HepG2 (cell line): ENCODE measurements around the gene COX7A1. TPM values are rescaled to one million over a fixed set of nuclear protein-coding genes. Genes with fewer than 3 reads are reported as not detected.

Source experiments
- CCDC6 ChIP-seq: sonication (generic); formaldehyde crosslinking; IDR thresholded peaks from 2 replicates; pipeline ENCODE4 v1.8.1; 2022; ENCODE audit warnings: mild to moderate bottlenecking, missing genetic modification reagents, moderate library complexity
- E2F1 ChIP-seq: sonication (generic); formaldehyde crosslinking; IDR thresholded peaks from 2 replicates; pipeline ENCODE4 v1.5.0; 2020; ENCODE audit warnings: missing genetic modification reagents
- ELF1 ChIP-seq: sonication (generic); formaldehyde crosslinking; IDR thresholded peaks from 2 replicates; pipeline ENCODE4 v1.4.0; 2020; ENCODE audit warnings: missing genetic modification reagents
- FOXJ3 ChIP-seq: sonication (generic); formaldehyde crosslinking; IDR thresholded peaks from 2 replicates; pipeline ENCODE4 v1.4.0; 2020; ENCODE audit warnings: missing genetic modification reagents, mild to moderate bottlenecking, borderline replicate concordance
- JDP2 ChIP-seq: sonication (generic); formaldehyde crosslinking; IDR thresholded peaks from 2 replicates; pipeline ENCODE4 v1.8.1; 2022; ENCODE audit warnings: missing genetic modification reagents, borderline replicate concordance
- KMT2A ChIP-seq: sonication (generic); formaldehyde crosslinking; IDR thresholded peaks from 2 replicates; pipeline ENCODE4 v1.4.0; 2020; ENCODE audit warnings: missing genetic modification reagents
- MED8 ChIP-seq: sonication (generic); formaldehyde crosslinking; IDR thresholded peaks from 2 replicates; pipeline ENCODE4 v1.8.1; 2023; ENCODE audit warnings: mild to moderate bottlenecking, missing genetic modification reagents; ENCODE audit not compliant: insufficient replicate concordance
- NR1H2 ChIP-seq: sonication (generic); formaldehyde crosslinking; IDR thresholded peaks from 2 replicates; pipeline ENCODE4 v1.8.1; 2022; ENCODE audit warnings: low read depth, missing genetic modification reagents, borderline replicate concordance
- RARA ChIP-seq: IDR thresholded peaks from 2 replicates; pipeline ENCODE4 v1.6.1; 2016; ENCODE audit warnings: missing genetic modification reagents, missing compliant biosample characterization
- RARG ChIP-seq: sonication (generic); formaldehyde crosslinking; IDR thresholded peaks from 2 replicates; pipeline ENCODE4 v1.4.0; 2020; ENCODE audit warnings: low read depth, mild to moderate bottlenecking, missing genetic modification reagents
- RBM39 ChIP-seq: fragments of 200-400 bp; formaldehyde crosslinking; IDR thresholded peaks from one replicate; pipeline ENCODE4 v1.6.1; 2018; ENCODE audit warnings: antibody characterized with exemption, mild to moderate bottlenecking, low read depth, low read length; ENCODE audit not compliant: poor library complexity, severe bottlenecking
- SIX1 ChIP-seq: sonication (generic); formaldehyde crosslinking; IDR thresholded peaks from 2 replicates; pipeline ENCODE4 v1.4.0; 2020; ENCODE audit warnings: missing genetic modification reagents, borderline replicate concordance
- TRIM24 ChIP-seq: sonication (generic); formaldehyde crosslinking; IDR thresholded peaks from 2 replicates; pipeline ENCODE4 v1.8.0; 2022; ENCODE audit warnings: mild to moderate bottlenecking, missing genetic modification reagents
- WIZ ChIP-seq: sonication (generic); formaldehyde crosslinking; IDR thresholded peaks from 2 replicates; pipeline ENCODE4 v1.5.1; 2020; ENCODE audit warnings: mild to moderate bottlenecking, missing genetic modification reagents
- ZNF33B ChIP-seq: sonication (generic); formaldehyde crosslinking; IDR thresholded peaks from 2 replicates; pipeline ENCODE4 v1.5.1; 2020; ENCODE audit warnings: mild to moderate bottlenecking, missing genetic modification reagents
- ZNF414 ChIP-seq: sonication (generic); formaldehyde crosslinking; IDR thresholded peaks from 2 replicates; pipeline ENCODE4 v1.5.0; 2020; ENCODE audit warnings: missing genetic modification reagents
- ZNF431 ChIP-seq: sonication (generic); formaldehyde crosslinking; IDR thresholded peaks from 2 replicates; pipeline ENCODE4 v1.9.0; 2022; ENCODE audit warnings: missing genetic modification reagents, low read depth, mild to moderate bottlenecking, borderline replicate concordance
- ZSCAN12 ChIP-seq: sonication (generic); formaldehyde crosslinking; IDR thresholded peaks from 2 replicates; pipeline ENCODE4 v1.9.0; 2021; ENCODE audit warnings: mild to moderate bottlenecking, missing genetic modification reagents
- ZSCAN21 ChIP-seq: sonication (generic); formaldehyde crosslinking; IDR thresholded peaks from 2 replicates; pipeline ENCODE4 v1.8.0; 2022; ENCODE audit warnings: mild to moderate bottlenecking, missing genetic modification reagents, moderate library complexity, borderline replicate concordance
- polyA plus RNA-seq, 8 experiments: library from polyadenylated mRNA; depleted of rRNA in 3 of 8; stranded (reverse) in 7 of 8; unstranded in 1 of 8; fragments of >200 nt; fragmentation: Illumina TruSeq in 4 of 8; extraction: Trizol in 4 of 8; gene quantifications; 2 replicates each; pipeline versions ENCODE4 v1.2.1 to v1.2.3, GENCODE V29; 2011 to 2016; ENCODE audit warnings: low read depth in 4 of 8, missing spikeins in 1 of 8, mixed read lengths in 1 of 8; ENCODE audit not compliant: insufficient read depth in 1 of 8
- total RNA-seq, 5 experiments: library from RNA; depleted of rRNA; stranded (reverse); fragments of >200 nt; fragmentation: Illumina TruSeq; extraction: Trizol; gene quantifications; 2 replicates each; pipeline ENCODE4 v1.2.3, GENCODE V29; 2016; ENCODE audit warnings: low read depth in 1 of 5
- TF ChIP-seq, protein P1 (sequence below): IDR thresholded peaks from 2 replicates; pipeline ENCODE4 v1.6.1; 2016; ENCODE audit warnings: missing compliant biosample characterization, missing genetic modification reagents, borderline replicate concordance
- TF ChIP-seq, protein P2 (sequence below): IDR thresholded peaks from 2 replicates; pipeline ENCODE4 v1.6.1; 2018; ENCODE audit warnings: missing genetic modification reagents, mild to moderate bottlenecking, missing compliant biosample characterization
- TF ChIP-seq, protein P3 (sequence below): sonication (generic); formaldehyde crosslinking; IDR thresholded peaks from 2 replicates; pipeline ENCODE4 v1.8.0; 2022; ENCODE audit warnings: mild to moderate bottlenecking, missing genetic modification reagents, moderate library complexity

COX7A1 gene
- total and polyA plus RNA-seq, 2 of the 13 experiments (the other 11 are each of a cell fraction or from before 2014, with no cell fraction given): not detected

GRCh38 chr19:36115453-36116343, 36.5 kb downstream of the COX7A1 start, which contains the start of gene TBCB (continued):
- TF ChIP-seq, protein P1, sequence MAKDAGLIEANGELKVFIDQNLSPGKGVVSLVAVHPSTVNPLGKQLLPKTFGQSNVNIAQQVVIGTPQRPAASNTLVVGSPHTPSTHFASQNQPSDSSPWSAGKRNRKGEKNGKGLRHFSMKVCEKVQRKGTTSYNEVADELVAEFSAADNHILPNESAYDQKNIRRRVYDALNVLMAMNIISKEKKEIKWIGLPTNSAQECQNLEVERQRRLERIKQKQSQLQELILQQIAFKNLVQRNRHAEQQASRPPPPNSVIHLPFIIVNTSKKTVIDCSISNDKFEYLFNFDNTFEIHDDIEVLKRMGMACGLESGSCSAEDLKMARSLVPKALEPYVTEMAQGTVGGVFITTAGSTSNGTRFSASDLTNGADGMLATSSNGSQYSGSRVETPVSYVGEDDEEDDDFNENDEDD (CRISPR knock-in tag): no peak
- TF ChIP-seq ZSCAN21 (CRISPR knock-in tag) (peak; percentile 6; the same call in 1 of the 2 replicates), SIX1 (CRISPR knock-in tag) (no peak), ELF1 (CRISPR knock-in tag) (no peak), RBM39 (peak; percentile 14), RARG (CRISPR knock-in tag) (no peak), RARA (CRISPR knock-in tag) (no peak; the same call in 1 of the 2 replicates), CCDC6 (0 out of 2 replicates have a peak, but pooled peaks have one; percentile 69), TRIM24 (CRISPR knock-in tag) (no peak), KMT2A (CRISPR knock-in tag) (no peak; the same call in 1 of the 2 replicates), ZSCAN12 (CRISPR knock-in tag) (no peak), MED8 (CRISPR knock-in tag) (no peak), FOXJ3 (no peak), ZNF431 (no peak), WIZ (CRISPR knock-in tag) (0 out of 2 replicates have a peak, but pooled peaks have one; percentile 18), JDP2 (no peak), NR1H2 (CRISPR knock-in tag) (no peak; the same call in 1 of the 2 replicates), E2F1 (no peak), ZNF33B (no peak), ZNF414 (CRISPR knock-in tag) (peak; percentile 80)
- TF ChIP-seq, protein P2, sequence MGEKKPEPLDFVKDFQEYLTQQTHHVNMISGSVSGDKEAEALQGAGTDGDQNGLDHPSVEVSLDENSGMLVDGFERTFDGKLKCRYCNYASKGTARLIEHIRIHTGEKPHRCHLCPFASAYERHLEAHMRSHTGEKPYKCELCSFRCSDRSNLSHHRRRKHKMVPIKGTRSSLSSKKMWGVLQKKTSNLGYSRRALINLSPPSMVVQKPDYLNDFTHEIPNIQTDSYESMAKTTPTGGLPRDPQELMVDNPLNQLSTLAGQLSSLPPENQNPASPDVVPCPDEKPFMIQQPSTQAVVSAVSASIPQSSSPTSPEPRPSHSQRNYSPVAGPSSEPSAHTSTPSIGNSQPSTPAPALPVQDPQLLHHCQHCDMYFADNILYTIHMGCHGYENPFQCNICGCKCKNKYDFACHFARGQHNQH (CRISPR knock-in tag): no peak
- TF ChIP-seq, protein P3, sequence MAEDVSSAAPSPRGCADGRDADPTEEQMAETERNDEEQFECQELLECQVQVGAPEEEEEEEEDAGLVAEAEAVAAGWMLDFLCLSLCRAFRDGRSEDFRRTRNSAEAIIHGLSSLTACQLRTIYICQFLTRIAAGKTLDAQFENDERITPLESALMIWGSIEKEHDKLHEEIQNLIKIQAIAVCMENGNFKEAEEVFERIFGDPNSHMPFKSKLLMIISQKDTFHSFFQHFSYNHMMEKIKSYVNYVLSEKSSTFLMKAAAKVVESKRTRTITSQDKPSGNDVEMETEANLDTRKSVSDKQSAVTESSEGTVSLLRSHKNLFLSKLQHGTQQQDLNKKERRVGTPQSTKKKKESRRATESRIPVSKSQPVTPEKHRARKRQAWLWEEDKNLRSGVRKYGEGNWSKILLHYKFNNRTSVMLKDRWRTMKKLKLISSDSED (CRISPR knock-in tag): no peak
